HL-60/S4 treated with phorbol 12-myristate 13-acetate at 8.2 ng/mL for 4 days and 3 days (cell line): ENCODE data around the gene VWC2.

Experiments used
- in situ Hi-C: fragments of 300-500 bp; cut with MboI; formaldehyde crosslinking; loops from 2 replicates; pipeline ENCODE4 v1.15.0; 2022; ENCODE audit warnings: low sequenced_read_pairs

Gene VWC2

DNA sequence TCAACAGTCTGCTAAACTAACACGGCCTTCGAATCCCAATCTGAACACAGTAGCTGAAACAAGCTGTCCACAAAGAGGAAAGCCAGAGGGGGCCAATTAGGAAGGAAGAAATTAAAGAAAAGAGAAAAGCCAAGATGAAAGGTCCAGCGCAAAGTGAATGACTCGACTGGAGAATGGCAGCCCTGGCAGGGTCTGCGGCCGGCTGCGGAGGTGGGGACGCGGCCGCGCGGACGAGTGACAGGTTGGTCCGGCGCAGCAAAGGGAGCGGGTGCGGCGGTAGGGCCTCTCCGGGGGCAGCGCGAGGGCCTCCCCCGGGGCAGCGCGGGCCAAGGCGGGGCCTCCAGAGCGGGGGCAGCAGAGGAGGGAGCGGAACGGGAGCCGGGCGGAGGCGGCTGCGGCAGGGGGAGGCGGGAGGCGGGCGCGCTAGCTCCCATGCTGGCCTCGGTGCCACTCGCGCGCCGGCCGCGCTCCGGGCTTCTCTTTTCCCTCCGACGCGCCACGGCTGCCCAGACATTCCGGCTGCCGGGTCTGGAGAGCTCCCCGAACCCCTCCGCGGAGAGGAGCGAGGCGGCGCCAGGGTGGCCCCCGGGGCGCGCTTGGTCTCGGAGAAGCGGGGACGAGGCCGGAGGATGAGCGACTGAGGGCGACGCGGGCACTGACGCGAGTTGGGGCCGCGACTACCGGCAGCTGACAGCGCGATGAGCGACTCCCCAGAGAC is at the start of gene VWC2:
Gene VWC2 (plus strand): TSS at position 421 of the 718 bp plus-strand sequence. CDS start 1,798 bp downstream, outside the sequence.
- in situ Hi-C loops = no loop called here

DNA sequence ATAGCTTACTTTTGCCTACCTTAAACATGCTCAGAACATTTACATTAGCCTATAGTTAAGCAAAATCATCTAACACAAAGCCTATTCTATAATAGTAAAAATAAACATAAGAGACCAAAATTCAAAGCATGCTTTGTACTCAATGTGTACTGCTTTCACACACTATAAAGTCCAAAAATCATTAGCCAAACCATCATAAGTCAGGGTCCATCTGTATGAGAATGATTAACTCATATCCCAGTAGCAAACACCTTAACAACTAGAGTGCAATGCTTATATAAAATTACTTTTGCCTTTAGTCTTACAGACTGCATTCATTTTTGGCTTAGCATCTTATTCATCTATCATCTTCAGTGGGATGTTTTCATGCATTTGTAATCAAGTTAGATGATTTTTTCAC is 49.4 kb upstream of the VWC2 start:
- in situ Hi-C loops = no loop called here

GRCh38 chr7:49731836-49732235 is 41.6 kb upstream of the VWC2 start:
- in situ Hi-C loops = no loop called here

GRCh38 chr7:49762666-49763065 is 10.8 kb upstream of the VWC2 start:
- in situ Hi-C loops = no loop called here

DNA sequence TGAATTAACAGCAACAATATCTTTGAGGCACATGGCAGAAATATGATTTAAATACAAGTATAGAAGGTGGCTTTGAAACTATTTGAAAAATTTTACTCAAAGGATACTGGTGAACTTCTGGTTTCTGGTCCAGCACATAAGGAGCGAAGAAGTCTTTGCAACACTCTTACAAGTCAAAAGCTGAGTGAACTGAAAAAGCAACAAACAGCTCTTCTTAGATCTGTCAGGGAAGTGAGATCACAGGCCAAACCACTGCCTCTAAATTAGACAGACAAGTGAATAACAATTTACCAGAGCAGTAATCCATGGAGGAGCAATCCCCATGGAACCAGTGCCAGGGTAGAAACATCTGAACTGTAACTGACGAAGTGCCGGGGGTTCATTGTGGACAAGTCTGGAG is 9.6 kb upstream of the VWC2 start:
- in situ Hi-C loops = no loop called here

- in situ Hi-C loops = no loop called here
Measured at GRCh38 chr7:49766966-49767365, 6.5 kb upstream of the VWC2 start.

- in situ Hi-C loops = no loop called here
Measured at GRCh38 chr7:49767719-49768118, 5.7 kb upstream of the VWC2 start.

DNA sequence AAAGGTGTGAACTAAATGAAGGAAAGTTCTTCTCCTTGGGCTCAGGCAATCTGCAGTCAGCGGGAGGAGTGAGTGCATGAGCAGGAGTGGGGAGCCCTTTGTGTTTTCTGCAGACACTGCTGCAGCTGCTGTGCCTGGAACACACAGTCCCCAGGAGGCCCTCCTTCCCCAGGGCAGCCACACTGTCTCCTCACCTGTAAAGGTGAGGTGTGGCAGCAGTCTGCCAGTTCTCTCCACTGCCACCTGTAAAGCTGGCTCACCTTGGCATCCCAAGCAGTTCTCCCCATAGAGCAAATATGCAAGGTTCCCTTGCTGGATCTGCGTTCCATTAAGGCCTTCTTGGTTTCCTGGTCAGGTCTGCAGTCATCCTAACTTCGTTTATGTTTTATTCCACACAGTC is 5.2 kb upstream of the VWC2 start:
- in situ Hi-C loops = no loop called here

GRCh38 chr7:49768835-49769234 is 4.6 kb upstream of the VWC2 start:
- in situ Hi-C loops = no loop called here

- in situ Hi-C loops = no loop called here
Measured at GRCh38 chr7:49769285-49769857, 4.1 kb upstream of the VWC2 start.

DNA sequence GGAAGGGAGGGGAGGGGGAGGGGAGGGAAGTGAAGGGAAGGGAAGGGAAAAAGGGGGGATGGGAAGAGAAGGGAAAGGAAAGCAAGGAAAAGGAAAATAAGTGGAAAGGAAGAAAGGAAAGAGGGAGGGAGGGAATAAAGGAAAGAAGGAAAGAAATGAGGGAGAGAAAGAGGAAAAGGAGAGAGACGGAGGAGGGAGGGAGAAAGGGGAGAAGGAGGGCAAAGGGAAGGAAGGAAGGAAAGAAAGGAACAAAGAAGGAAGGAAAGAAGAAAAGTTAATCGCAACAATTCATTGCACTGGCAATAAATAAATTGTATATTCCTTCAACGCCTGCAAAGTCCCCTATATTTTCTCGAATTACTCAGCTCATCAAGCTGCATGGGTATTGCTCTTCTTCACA is 2.6 kb upstream of the VWC2 start:
- in situ Hi-C loops = no loop called here

DNA sequence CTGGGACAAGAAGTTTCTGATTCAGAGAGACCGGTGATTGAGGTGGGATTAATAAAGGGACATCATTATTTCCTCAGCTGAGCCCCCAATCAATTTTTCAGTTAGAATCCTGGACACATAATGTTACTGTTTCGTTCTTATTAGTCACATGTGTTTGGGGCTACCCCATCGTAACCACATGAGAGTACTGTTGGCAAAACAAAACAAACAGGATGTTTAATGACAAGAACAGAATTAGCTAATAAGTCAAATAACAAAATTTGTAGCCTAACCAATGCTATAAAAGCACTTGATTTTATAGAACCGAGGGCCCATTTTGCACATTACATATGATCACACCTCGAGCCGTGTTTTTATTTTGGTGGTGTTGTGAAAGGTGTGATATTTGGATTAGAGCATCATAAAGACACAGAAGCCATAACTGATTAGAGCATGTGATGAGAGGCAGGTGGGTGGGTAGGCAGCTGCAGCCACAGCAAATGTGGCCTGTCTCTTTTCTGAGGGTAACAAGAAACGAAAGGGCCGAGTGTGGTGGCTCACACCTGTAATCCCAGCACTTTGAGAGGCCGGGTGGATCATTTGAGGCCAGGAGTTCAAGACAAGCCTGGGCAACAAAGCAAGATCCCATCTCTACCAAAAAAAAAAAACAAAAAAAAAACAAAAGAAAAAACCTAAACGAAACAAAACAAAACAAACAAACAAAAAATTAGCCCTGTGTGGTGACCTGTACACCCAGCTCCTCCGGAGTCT is 1.8 kb upstream of the VWC2 start:
- in situ Hi-C loops = no loop called here

- in situ Hi-C loops = no loop called here
Measured at GRCh38 chr7:49772916-49773217, 571 bp upstream of the VWC2 start.

DNA sequence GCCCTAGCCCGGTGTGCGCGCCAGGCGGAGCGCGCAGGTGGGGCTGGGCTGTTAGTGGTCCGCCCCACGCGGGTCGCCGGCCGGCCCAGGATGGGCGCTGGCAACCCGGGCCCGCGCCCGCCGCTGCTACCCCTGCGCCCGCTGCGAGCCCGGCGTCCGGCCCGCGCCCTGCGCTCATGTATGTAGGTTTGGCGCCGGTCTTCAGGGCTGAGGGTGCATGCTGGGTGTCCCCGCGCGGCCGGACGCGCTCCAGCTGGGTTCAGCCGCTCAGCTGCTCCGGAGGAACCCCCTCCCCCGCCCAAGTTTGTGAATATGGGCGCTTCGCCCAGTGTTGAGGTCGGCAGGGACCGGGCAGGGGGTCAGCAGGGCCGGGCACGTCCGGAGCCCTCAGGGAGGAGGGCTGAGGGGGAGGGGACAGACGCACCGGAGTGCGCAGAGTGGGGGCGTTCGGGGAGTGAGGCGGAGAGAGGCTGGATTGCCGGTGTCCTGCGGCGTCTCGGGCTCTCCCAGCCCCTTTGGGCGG is 559 bp downstream of the VWC2 start:
- in situ Hi-C loops = no loop called here

DNA sequence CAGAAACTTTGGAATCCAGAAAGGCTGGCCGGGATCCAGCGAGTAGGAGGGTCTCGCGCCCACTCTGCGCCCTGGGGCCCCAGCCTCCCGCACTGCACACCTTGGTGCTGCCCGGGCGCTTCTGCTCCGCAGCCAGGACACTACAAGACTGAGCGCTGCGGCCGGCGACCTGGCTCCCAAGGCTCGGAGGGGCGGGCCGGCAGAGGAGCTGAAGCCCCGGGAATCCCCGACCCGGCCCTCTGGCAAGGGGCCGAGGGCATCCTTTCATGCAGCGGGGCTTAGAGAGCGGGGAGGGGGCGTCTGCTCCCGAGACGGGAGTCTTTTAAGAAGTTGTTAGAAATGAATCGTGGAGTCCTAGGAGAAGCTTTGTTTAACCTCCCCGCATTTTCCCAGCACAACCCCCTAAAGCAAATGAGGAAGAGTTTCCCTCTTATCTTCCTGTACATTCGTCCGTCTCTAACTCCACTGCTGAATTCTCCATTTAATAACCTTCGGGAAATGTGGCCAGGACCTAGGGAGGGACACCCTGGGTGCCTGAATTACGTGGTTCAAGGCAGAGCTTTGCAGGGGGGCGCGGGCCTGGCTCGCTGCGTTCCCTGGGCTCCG is 1.1 kb downstream of the VWC2 start:
- in situ Hi-C loops = no loop called here

GRCh38 chr7:49775065-49775948 is 1.9 kb downstream of the VWC2 start:
- in situ Hi-C loops = no loop called here

GRCh38 chr7:49775949-49776443 is 2.6 kb downstream of the VWC2 start:
- in situ Hi-C loops = no loop called here

GRCh38 chr7:49776994-49777393 is 3.6 kb downstream of the VWC2 start:
- in situ Hi-C loops = no loop called here

GRCh38 chr7:49778731-49779270 is 5.4 kb downstream of the VWC2 start:
- in situ Hi-C loops = no loop called here

DNA sequence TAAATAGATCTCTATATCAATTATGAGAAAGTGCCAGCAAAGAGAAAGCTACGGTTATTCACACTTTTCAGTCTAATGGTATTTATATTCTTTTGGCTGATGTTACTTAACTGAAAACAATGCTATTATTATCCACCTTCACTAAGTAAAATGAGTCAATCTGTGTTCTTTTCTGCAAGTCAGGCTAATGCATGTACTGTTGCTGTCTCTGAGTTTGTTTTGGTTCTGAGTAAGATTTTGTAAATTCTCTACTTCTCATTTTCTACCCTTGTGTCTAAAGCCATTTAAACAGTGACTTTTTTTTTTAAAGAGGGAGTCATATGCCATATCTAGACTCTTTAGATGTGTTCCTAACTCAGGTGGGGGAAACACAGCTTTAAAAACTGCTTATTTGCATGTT is 7.5 kb downstream of the VWC2 start:
- in situ Hi-C loops = no loop called here
